H9 (cell line): ENCODE data around the gene KDM4C. TPM values are rescaled to one million over a fixed set of nuclear protein-coding genes. Genes with fewer than 3 reads are reported as not detected.
A peak's percentile ranks its signal among the peaks of the same experiment; 100 is the strongest.
"Not testable (repeated sequence)": the region's sequence is repeated elsewhere in the genome, so short reads cannot be mapped to it uniquely, and the experiment has no call there.

Experiments
- DNase-seq: peaks from one replicate; pipeline ENCODE4 v3.0.0-alpha.2; 2017
- H2AFZ ChIP-seq: one replicate; pipeline ENCODE4 v1.6.1; 2013; ENCODE audit warnings: mild to moderate bottlenecking, low read length, control low read depth, moderate library complexity
- H2AK5ac ChIP-seq: 2 replicates; pipeline ENCODE4 v1.6.1; 2013; ENCODE audit warnings: low read length, control low read depth, mixed read lengths; ENCODE audit not compliant: insufficient read length
- H2BK120ac ChIP-seq: one replicate; pipeline ENCODE4 v1.6.1; 2013; ENCODE audit warnings: low read depth, mild to moderate bottlenecking, low read length, control low read depth, inconsistent platforms; ENCODE audit not compliant: poor library complexity, severe bottlenecking
- H2BK12ac ChIP-seq: 2 replicates; pipeline ENCODE4 v1.6.1; 2013; ENCODE audit warnings: low read length, control low read depth, mixed read lengths, low read depth; ENCODE audit not compliant: insufficient read length
- H2BK15ac ChIP-seq: 2 replicates; pipeline ENCODE4 v1.6.1; 2013; ENCODE audit warnings: low read depth, low read length, control low read depth
- H2BK20ac ChIP-seq: one replicate; pipeline ENCODE4 v1.6.1; 2013; ENCODE audit warnings: low read depth, mild to moderate bottlenecking, low read length, control low read depth, inconsistent platforms; ENCODE audit not compliant: poor library complexity, severe bottlenecking
- H2BK5ac ChIP-seq: 2 replicates; pipeline ENCODE4 v1.6.1; 2013; ENCODE audit warnings: low read length, control low read depth, mixed read lengths; ENCODE audit not compliant: insufficient read length
- H3K14ac ChIP-seq: 2 replicates; pipeline ENCODE4 v1.6.1; 2013; ENCODE audit warnings: low read length, control low read depth; ENCODE audit not compliant: insufficient read depth
- H3K18ac ChIP-seq: 2 replicates; pipeline ENCODE4 v1.6.1; 2013; ENCODE audit warnings: low read depth, mild to moderate bottlenecking, mixed read lengths, low read length, control low read depth; ENCODE audit not compliant: insufficient read length
- H3K23ac ChIP-seq: 2 replicates; pipeline ENCODE4 v1.6.1; 2013; ENCODE audit warnings: low read length, control low read depth, mixed read lengths, low read depth; ENCODE audit not compliant: insufficient read length
- H3K23me2 ChIP-seq: 2 replicates; pipeline ENCODE4 v1.6.1; 2013; ENCODE audit warnings: low read depth, mild to moderate bottlenecking, mixed read lengths, low read length, control low read depth; ENCODE audit not compliant: insufficient read length, poor library complexity, severe bottlenecking
- H3K27ac ChIP-seq: 2 replicates; pipeline ENCODE4 v1.5.1; 2013; ENCODE audit warnings: low read length, control low read depth, mixed read lengths, low read depth; ENCODE audit not compliant: insufficient read length
- H3K27me3 ChIP-seq: 2 replicates; pipeline ENCODE4 v1.6.1; 2013; ENCODE audit warnings: low read length, control low read depth, inconsistent platforms; ENCODE audit not compliant: insufficient read depth
- H3K4ac ChIP-seq: 2 replicates; pipeline ENCODE4 v1.6.1; 2013; ENCODE audit warnings: low read depth, mild to moderate bottlenecking, control low read depth, inconsistent platforms, low read length, moderate library complexity
- H3K4me1 ChIP-seq: 2 replicates; pipeline ENCODE4 v1.6.1; 2013; ENCODE audit warnings: low read length, control low read depth, inconsistent platforms; ENCODE audit not compliant: insufficient read depth
- H3K4me2 ChIP-seq: 2 replicates; pipeline ENCODE4 v1.6.1; 2013; ENCODE audit warnings: low read length, control low read depth, mixed read lengths; ENCODE audit not compliant: insufficient read length, insufficient read depth
- H3K56ac ChIP-seq: 2 replicates; pipeline ENCODE4 v1.6.1; 2013; ENCODE audit warnings: low read depth, mild to moderate bottlenecking, mixed read lengths, low read length, control low read depth; ENCODE audit not compliant: insufficient read length
- H3K79me1 ChIP-seq: 2 replicates; pipeline ENCODE4 v1.6.1; 2013; ENCODE audit warnings: low read depth, mild to moderate bottlenecking, moderate library complexity, low read length, control low read depth, inconsistent platforms; ENCODE audit not compliant: insufficient read depth, poor library complexity, severe bottlenecking
- H3K79me2 ChIP-seq: 2 replicates; pipeline ENCODE4 v1.6.1; 2013; ENCODE audit warnings: low read length, control low read depth, inconsistent platforms; ENCODE audit not compliant: insufficient read depth
- H3K9ac ChIP-seq: 2 replicates; pipeline ENCODE4 v1.6.1; 2013; ENCODE audit warnings: low read length, control low read depth, mixed read lengths; ENCODE audit not compliant: insufficient read length; ENCODE audit errors: extremely low read depth
- H3K9me3 ChIP-seq: one replicate; pipeline ENCODE4 v1.6.1; 2013; ENCODE audit warnings: low read depth, low read length, inconsistent platforms; ENCODE audit not compliant: control insufficient read depth
- H3T11ph ChIP-seq: one replicate; pipeline ENCODE4 v1.6.1; 2013; ENCODE audit warnings: mild to moderate bottlenecking, low read length, control low read depth, inconsistent platforms
- H4K20me1 ChIP-seq: one replicate; pipeline ENCODE4 v1.6.1; 2013; ENCODE audit not compliant: control insufficient read depth, insufficient read length, insufficient read depth
- H4K5ac ChIP-seq: 2 replicates; pipeline ENCODE4 v1.6.1; 2013; ENCODE audit warnings: low read depth, mild to moderate bottlenecking, mixed read lengths, low read length, control low read depth; ENCODE audit not compliant: insufficient read length
- H4K8ac ChIP-seq: replicated peaks from 2 replicates; pipeline ENCODE4 v1.6.1; 2013; ENCODE audit warnings: low read length, control low read depth, mixed read lengths, low read depth; ENCODE audit not compliant: insufficient read length
- H4K91ac ChIP-seq: 2 replicates; pipeline ENCODE4 v1.6.1; 2013; ENCODE audit warnings: low read depth, mild to moderate bottlenecking, moderate library complexity, mixed read lengths, low read length, control low read depth; ENCODE audit not compliant: insufficient read length
- H3K27ac Mint-ChIP-seq, 3 experiments: 2 replicates in 2 of 3; 3 replicates in 1 of 3; pipeline ENCODE4 v1.8.0; 2020 to 2021; ENCODE audit warnings: mixed read lengths in 3 of 3, mild to moderate bottlenecking in 1 of 3, moderate library complexity in 1 of 3
- H3K27me3 Mint-ChIP-seq: 2 replicates; pipeline ENCODE4 v1.8.0; 2021; ENCODE audit warnings: low read depth, mild to moderate bottlenecking, moderate library complexity, mixed read lengths
- H3K36me3 Mint-ChIP-seq, 3 experiments: 2 replicates in 2 of 3; 3 replicates in 1 of 3; pipeline ENCODE4 v1.8.0; 2020 to 2021; ENCODE audit warnings: low read depth in 3 of 3, mixed read lengths in 3 of 3; ENCODE audit not compliant: insufficient read depth in 1 of 3
- H3K4me1 Mint-ChIP-seq, 2 experiments: 2 replicates each; pipeline ENCODE4 v1.8.0; 2020; ENCODE audit warnings: mixed read lengths in 2 of 2
- H3K4me3 Mint-ChIP-seq, 2 experiments: 2 replicates in 1 of 2; 3 replicates in 1 of 2; pipeline ENCODE4 v1.8.0; 2020 to 2021; ENCODE audit warnings: mild to moderate bottlenecking in 2 of 2, mixed read lengths in 2 of 2, moderate library complexity in 1 of 2
- H3K9me3 Mint-ChIP-seq, 2 experiments: 2 replicates in 1 of 2; 3 replicates in 1 of 2; pipeline ENCODE4 v1.8.0; 2020; ENCODE audit warnings: mild to moderate bottlenecking in 2 of 2, mixed read lengths in 2 of 2, moderate library complexity in 1 of 2
- WGBS: extraction: QIAGEN DNeasy Blood & Tissue Kit; methylation state at CpG from one replicate; pipeline ENCODE4 v1.1.7; 2013; ENCODE audit warnings: missing lambda C conversion rate, low lambda C conversion rate, mixed read lengths; ENCODE audit not compliant: insufficient read length; ENCODE audit errors: extremely low coverage; 5-methylcytosine and 5-hydroxymethylcytosine counted together
- total RNA-seq: library from RNA; stranded (reverse); gene quantifications from 2 replicates; pipeline ENCODE4 v1.2.1, GENCODE V29; 2021
- TF ChIP-seq, protein P1 (sequence below): fragments of 200-600 bp; sonication (generic); conservative IDR thresholded peaks from 3 replicates; pipeline ENCODE4 v1.8.0; 2021; ENCODE audit warnings: antibody characterized with exemption, mild to moderate bottlenecking

The KDM4C gene
- total RNA-seq, 1 experiment from 2014 or later: 24.0 TPM

DNA sequence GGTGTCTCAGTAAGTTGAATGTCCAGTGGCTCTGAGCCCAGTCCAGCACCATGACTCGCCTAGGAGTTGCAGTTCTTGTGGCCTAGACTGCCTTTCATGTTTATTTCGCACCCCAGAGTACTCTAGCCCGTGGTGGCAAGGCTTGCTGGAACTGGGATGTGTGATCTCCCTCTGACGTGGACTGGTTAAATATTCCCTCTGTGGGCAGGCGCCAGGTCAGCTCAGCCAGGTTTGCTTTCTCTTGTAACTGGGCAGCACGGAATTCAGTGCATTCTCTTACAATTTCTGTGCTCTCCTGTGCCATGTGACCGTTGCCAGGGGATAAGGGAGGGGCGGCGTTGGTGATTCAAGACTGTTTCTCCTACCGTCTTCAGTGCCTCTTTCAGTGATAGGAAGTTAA, 270.8 kb downstream of the KDM4C start:
- no peaks in the 10 kb centered on the region for H3K23me2 ChIP-seq
- no peak overlapping the region for H2AFZ ChIP-seq
- no peaks in the 10 kb centered on the region for H3K4me1 Mint-ChIP-seq
- H3K79me2 ChIP-seq: no peaks in the 10 kb centered on the region
- no peak overlapping the region for H4K91ac ChIP-seq
- no peak for DNase-seq
- H3K4me2 ChIP-seq: no peak overlapping the region
- WGBS: no CpG with 5 or more reads among the region's 10 CpGs
- TF ChIP-seq, protein P1, sequence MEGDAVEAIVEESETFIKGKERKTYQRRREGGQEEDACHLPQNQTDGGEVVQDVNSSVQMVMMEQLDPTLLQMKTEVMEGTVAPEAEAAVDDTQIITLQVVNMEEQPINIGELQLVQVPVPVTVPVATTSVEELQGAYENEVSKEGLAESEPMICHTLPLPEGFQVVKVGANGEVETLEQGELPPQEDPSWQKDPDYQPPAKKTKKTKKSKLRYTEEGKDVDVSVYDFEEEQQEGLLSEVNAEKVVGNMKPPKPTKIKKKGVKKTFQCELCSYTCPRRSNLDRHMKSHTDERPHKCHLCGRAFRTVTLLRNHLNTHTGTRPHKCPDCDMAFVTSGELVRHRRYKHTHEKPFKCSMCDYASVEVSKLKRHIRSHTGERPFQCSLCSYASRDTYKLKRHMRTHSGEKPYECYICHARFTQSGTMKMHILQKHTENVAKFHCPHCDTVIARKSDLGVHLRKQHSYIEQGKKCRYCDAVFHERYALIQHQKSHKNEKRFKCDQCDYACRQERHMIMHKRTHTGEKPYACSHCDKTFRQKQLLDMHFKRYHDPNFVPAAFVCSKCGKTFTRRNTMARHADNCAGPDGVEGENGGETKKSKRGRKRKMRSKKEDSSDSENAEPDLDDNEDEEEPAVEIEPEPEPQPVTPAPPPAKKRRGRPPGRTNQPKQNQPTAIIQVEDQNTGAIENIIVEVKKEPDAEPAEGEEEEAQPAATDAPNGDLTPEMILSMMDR: no peak
- no peak overlapping the region for H2BK5ac ChIP-seq
- H3K4ac ChIP-seq: no peak overlapping the region
- no peak overlapping the region for H3K18ac ChIP-seq
- H3K27me3 Mint-ChIP-seq: no peaks in the 10 kb centered on the region
- H3K9me3 Mint-ChIP-seq: no peaks in the 10 kb centered on the region
- no peaks in the 10 kb centered on the region for H3K4me1 ChIP-seq
- no peaks in the 10 kb centered on the region for H3K9me3 ChIP-seq
- H3K4me3 Mint-ChIP-seq: no peak overlapping the region
- no peak overlapping the region for H3K56ac ChIP-seq
- no peak overlapping the region for H4K5ac ChIP-seq
- no peak overlapping the region for H3T11ph ChIP-seq
- H3K27ac ChIP-seq: no peak overlapping the region
- no peaks in the 10 kb centered on the region for H4K20me1 ChIP-seq
- H3K9ac ChIP-seq: no peak overlapping the region
- H2BK15ac ChIP-seq: no peak overlapping the region
- H3K14ac ChIP-seq: no peak overlapping the region; the same call in 1 of the 2 replicates
- no peak overlapping the region for H2BK12ac ChIP-seq
- no peak overlapping the region for H2BK20ac ChIP-seq
- no peak overlapping the region for H3K23ac ChIP-seq
- no peaks in the 10 kb centered on the region for H3K79me1 ChIP-seq
- no peaks in the 10 kb centered on the region for H3K27me3 ChIP-seq
- H3K27ac Mint-ChIP-seq: peak overlapping the region in 1 of 3 experiments; percentile 58; a peak in 3 of 7 replicates
- H4K8ac ChIP-seq: no peak overlapping the region
- no peak overlapping the region for H2BK120ac ChIP-seq
- peaks cover 0 to 2% (median 0%) of the 10 kb centered on the region in 3 experiments; a peak in 2 of 7 replicates for H3K36me3 Mint-ChIP-seq
- H2AK5ac ChIP-seq: no peak overlapping the region

DNA sequence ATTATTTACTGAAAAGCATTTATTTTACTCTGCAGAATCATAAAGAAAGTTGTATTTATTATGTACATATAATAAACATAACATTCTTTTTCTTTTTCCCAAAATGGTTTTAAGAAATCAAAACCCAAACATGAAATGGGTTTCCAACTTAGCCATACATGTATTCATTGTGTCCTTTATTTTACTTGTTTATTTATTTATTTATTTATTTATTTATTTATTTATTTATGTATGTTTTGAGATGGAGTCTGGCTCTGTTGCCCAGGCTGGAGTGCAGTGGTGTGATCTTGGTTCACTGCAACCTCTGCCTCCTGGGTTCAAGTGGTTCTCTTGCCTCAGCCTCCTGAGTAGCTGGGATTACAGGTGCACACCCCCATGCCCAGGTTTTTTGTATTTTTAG, 273.2 kb downstream of the KDM4C start:
- not testable (repeated sequence) for H3K27ac ChIP-seq, H3K27me3 Mint-ChIP-seq, DNase-seq, H3K79me1 ChIP-seq, H3K23ac ChIP-seq, H2BK5ac ChIP-seq, H3K27ac Mint-ChIP-seq, H3K9me3 ChIP-seq, H3K56ac ChIP-seq, H4K5ac ChIP-seq, H2BK120ac ChIP-seq, H3K18ac ChIP-seq, H3K9ac ChIP-seq, H3T11ph ChIP-seq, H3K4me2 ChIP-seq, H3K4me3 Mint-ChIP-seq, H4K91ac ChIP-seq, H2BK20ac ChIP-seq, H3K9me3 Mint-ChIP-seq, H2BK12ac ChIP-seq, H2AK5ac ChIP-seq, H3K79me2 ChIP-seq, H3K4me1 ChIP-seq, H4K8ac ChIP-seq, H3K14ac ChIP-seq, H3K23me2 ChIP-seq, H4K20me1 ChIP-seq, H2AFZ ChIP-seq, H3K27me3 ChIP-seq, H2BK15ac ChIP-seq, H3K4ac ChIP-seq, H3K4me1 Mint-ChIP-seq, H3K36me3 Mint-ChIP-seq
